IPS-15b (cell line): ENCODE results near the gene VRTN.

Source experiments
- H3K27me3 ChIP-seq: one replicate; pipeline ENCODE4 v1.6.1; 2013; ENCODE audit warnings: low read length; ENCODE audit not compliant: control insufficient read depth, insufficient read depth
- H3K36me3 ChIP-seq: one replicate; pipeline ENCODE4 v1.6.1; 2013; ENCODE audit warnings: low read length; ENCODE audit not compliant: control insufficient read depth, insufficient read depth
- H3K4me1 ChIP-seq: one replicate; pipeline ENCODE4 v1.6.1; 2013; ENCODE audit warnings: mild to moderate bottlenecking, low read length; ENCODE audit not compliant: control insufficient read depth, insufficient read depth
- H3K4me3 ChIP-seq: one replicate; pipeline ENCODE4 v1.5.1; 2013; ENCODE audit warnings: low read depth, low read length
- H3K9ac ChIP-seq: one replicate; pipeline ENCODE4 v1.6.1; 2013; ENCODE audit warnings: low read depth, mild to moderate bottlenecking, low read length
- H3K9me3 ChIP-seq: one replicate; pipeline ENCODE4 v1.6.1; 2013; ENCODE audit warnings: mild to moderate bottlenecking, low read length; ENCODE audit not compliant: control insufficient read depth, insufficient read depth

The VRTN gene

DNA sequence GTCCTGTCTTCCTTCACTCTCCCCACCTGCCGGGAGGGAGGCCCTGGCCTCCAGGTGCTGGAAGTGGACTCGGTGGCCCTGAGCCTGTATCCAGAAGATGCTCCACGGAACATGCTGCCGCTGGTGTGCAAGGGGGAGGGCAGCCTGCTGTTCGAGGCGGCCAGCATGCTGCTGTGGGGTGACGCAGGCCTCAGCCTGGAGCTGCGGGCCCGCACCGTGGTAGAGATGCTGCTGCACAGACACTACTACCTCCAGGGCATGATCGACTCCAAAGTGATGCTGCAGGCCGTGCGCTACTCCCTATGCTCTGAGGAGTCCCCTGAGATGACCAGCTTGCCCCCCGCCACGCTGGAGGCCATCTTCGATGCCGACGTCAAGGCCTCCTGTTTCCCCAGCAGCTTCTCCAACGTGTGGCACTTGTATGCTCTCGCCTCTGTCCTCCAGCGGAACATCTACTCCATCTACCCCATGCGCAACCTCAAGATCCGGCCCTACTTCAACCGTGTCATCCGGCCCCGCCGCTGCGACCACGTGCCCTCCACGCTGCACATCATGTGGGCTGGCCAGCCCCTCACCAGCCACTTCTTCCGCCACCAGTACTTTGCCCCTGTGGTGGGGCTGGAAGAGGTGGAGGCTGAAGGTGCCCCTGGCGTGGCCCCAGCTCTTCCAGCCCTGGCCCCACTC lies 8.8 kb downstream of the VRTN start:
- H3K4me3 ChIP-seq: no peak overlapping the region
- H3K36me3 ChIP-seq: peaks cover 45% of the 10 kb centered on the region
- no peaks in the 10 kb centered on the region for H3K9me3 ChIP-seq
- H3K27me3 ChIP-seq: no peaks in the 10 kb centered on the region
- no peak overlapping the region for H3K9ac ChIP-seq
- H3K4me1 ChIP-seq: peaks cover 8% of the 10 kb centered on the region

- H3K36me3 ChIP-seq: peaks cover 45% of the 10 kb centered on the region
Measured at GRCh38 chr14:74357585-74357984, 9.3 kb downstream of the VRTN start.

GRCh38 chr14:74358176-74358829 lies 10.0 kb downstream of the VRTN start:
- H3K27me3 ChIP-seq: no peaks in the 10 kb centered on the region
- H3K9ac ChIP-seq: no peak overlapping the region
- peaks cover 13% of the 10 kb centered on the region for H3K4me1 ChIP-seq
- H3K36me3 ChIP-seq: peaks cover 45% of the 10 kb centered on the region
- H3K4me3 ChIP-seq: no peak overlapping the region
- H3K9me3 ChIP-seq: no peaks in the 10 kb centered on the region

More at GRCh38 chr14:74357585-74357984, 9.3 kb downstream of the VRTN start:
- no peak overlapping the region for H3K4me3 ChIP-seq
- H3K27me3 ChIP-seq: no peaks in the 10 kb centered on the region
- H3K9me3 ChIP-seq: no peaks in the 10 kb centered on the region
- H3K9ac ChIP-seq: no peak overlapping the region
- H3K4me1 ChIP-seq: peaks cover 11% of the 10 kb centered on the region

- Histone ChIP-seq H3K27me3 (no peaks in the 10 kb centered on the region), H3K9ac (no peak overlapping the region), H3K9me3 (no peaks in the 10 kb centered on the region), H3K36me3 (peaks cover 45% of the 10 kb centered on the region), H3K4me1 (peaks cover 12% of the 10 kb centered on the region), H3K4me3 (no peak overlapping the region)
Measured at GRCh38 chr14:74360163-74360562, 11.9 kb downstream of the VRTN start.

DNA sequence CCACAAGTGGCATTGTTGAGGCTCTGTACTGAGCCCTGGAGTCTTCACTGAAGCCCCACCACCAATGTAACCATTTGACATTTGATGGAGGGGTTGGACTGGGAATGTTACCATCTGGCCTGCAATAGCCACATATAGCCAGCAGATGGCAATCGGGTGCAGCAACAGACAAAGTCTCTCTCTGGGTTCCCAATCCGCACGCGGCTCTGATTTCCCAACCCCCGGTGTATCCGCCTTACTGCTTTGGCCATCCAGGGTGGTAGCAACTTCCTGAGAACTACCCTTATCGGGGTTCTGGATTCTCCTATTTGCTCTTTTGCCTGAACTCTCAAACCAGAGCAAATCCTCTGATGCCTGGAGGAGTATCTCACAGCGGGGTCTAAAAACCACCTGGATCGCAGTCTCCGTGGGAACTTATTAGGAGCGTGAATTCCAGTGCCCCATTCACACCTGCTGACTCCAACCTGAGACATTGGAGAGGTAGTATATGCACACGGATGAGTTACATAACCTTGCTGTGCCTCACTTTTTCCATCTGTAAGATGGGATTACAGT lies 14.2 kb downstream of the VRTN start:
- Histone ChIP-seq H3K9me3 (no peaks in the 10 kb centered on the region), H3K9ac (no peak overlapping the region), H3K36me3 (peaks cover 31% of the 10 kb centered on the region), H3K4me3 (no peak overlapping the region), H3K4me1 (peaks cover 12% of the 10 kb centered on the region), H3K27me3 (no peaks in the 10 kb centered on the region)

GRCh38 chr14:74364271-74364880 lies 16.1 kb downstream of the VRTN start:
- Histone ChIP-seq H3K27me3 (no peaks in the 10 kb centered on the region), H3K9ac (no peak overlapping the region), H3K4me1 (peaks cover 12% of the 10 kb centered on the region), H3K9me3 (no peaks in the 10 kb centered on the region), H3K36me3 (peaks cover 12% of the 10 kb centered on the region), H3K4me3 (no peak overlapping the region)

DNA sequence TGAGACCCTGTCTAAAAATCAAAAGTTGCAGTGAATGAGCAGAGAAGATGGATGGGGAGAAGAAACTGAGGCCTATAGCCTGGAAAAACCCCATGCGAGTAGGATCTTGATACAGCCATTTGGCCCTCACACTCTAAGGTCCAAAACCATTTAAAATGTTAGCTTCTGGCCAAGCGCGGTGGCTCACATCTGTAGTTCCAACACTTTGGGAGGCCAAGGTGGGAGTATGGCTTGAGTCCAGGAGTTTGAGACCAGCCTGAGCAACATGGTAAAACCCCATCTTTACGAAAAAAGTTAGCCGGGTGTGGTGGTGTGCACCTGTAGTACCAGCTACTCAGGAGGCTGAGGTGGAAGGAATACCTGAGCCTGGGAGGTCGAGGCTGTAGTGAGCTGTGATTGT lies 19.8 kb downstream of the VRTN start:
- Histone ChIP-seq H3K27me3 (no peaks in the 10 kb centered on the region), H3K9ac (no peak overlapping the region), H3K4me1 (no peaks in the 10 kb centered on the region), H3K9me3 (no peaks in the 10 kb centered on the region), H3K36me3 (no peaks in the 10 kb centered on the region), H3K4me3 (no peak overlapping the region)

GRCh38 chr14:74368441-74368840 lies 20.2 kb downstream of the VRTN start:
- Histone ChIP-seq H3K27me3 (no peaks in the 10 kb centered on the region), H3K9ac (no peak overlapping the region), H3K4me3 (no peak overlapping the region), H3K4me1 (no peaks in the 10 kb centered on the region), H3K9me3 (no peaks in the 10 kb centered on the region), H3K36me3 (no peaks in the 10 kb centered on the region)

GRCh38 chr14:74377976-74378690 lies 29.9 kb downstream of the VRTN start:
- Histone ChIP-seq H3K36me3 (no peaks in the 10 kb centered on the region), H3K4me1 (no peaks in the 10 kb centered on the region), H3K4me3 (no peak overlapping the region)

DNA sequence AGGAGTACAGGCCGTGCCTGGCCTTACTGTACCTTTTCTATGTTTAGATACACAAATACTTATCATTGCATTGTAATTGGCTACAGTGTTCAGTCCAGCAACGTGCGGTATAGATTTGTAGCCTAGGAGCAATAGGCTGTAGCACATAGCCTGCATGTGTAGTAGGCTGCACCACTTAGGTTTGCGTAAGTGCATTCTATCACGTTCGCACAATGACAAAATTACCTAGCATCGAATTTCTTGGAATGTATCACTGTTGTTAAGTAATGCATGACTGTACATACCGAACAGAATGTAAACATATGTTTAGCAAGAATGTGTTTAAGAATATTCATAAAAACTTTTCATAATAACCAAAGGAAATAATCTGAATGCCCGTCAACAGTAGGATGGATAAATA lies 31.9 kb downstream of the VRTN start:
- H3K4me3 ChIP-seq: no peak overlapping the region
- no peaks in the 10 kb centered on the region for H3K27me3 ChIP-seq
- no peaks in the 10 kb centered on the region for H3K36me3 ChIP-seq
- H3K4me1 ChIP-seq: no peaks in the 10 kb centered on the region
- H3K9me3 ChIP-seq: no peaks in the 10 kb centered on the region
- H3K9ac ChIP-seq: no peak overlapping the region

More at GRCh38 chr14:74377976-74378690, 29.9 kb downstream of the VRTN start:
- H3K9me3 ChIP-seq: no peaks in the 10 kb centered on the region
- H3K9ac ChIP-seq: no peak overlapping the region
- H3K27me3 ChIP-seq: no peaks in the 10 kb centered on the region

- no peak overlapping the region for H3K9ac ChIP-seq
- no peaks in the 10 kb centered on the region for H3K27me3 ChIP-seq
- no peaks in the 10 kb centered on the region for H3K4me1 ChIP-seq
- H3K4me3 ChIP-seq: no peak overlapping the region
- no peaks in the 10 kb centered on the region for H3K36me3 ChIP-seq
- H3K9me3 ChIP-seq: no peaks in the 10 kb centered on the region
Measured at GRCh38 chr14:74380845-74381244, 32.6 kb downstream of the VRTN start.
